Renal cortical epithelial cell (primary cell): ENCODE results near the gene FAM117B. TPM values are rescaled to one million over a fixed set of nuclear protein-coding genes. Genes with fewer than 3 reads are reported as not detected.
"Not testable (repeated sequence)": the region's sequence is repeated elsewhere in the genome, so short reads cannot be mapped to it uniquely, and the experiment has no call there.

ENCODE experiments used
- DNase-seq: peaks from one replicate; pipeline ENCODE4 v3.0.0-alpha.2; 2011; ENCODE audit warnings: low read depth
- total RNA-seq: library from RNA; depleted of rRNA; stranded (reverse); fragments of >200 nt; gene quantifications from 2 replicates; pipeline ENCODE4 v1.2.3, GENCODE V29; 2014

FAM117B gene
- total RNA-seq, 1 donor from 2014 or later = 11.1 TPM

- DNase-seq = no peak
Measured at GRCh38 chr2:202638721-202639120, 4.0 kb downstream of the FAM117B start.

- peak; percentile 33 for DNase-seq
Measured at GRCh38 chr2:202639231-202639630, 4.5 kb downstream of the FAM117B start.

- DNase-seq = no peak
Measured at GRCh38 chr2:202642567-202642966, 7.8 kb downstream of the FAM117B start.

GRCh38 chr2:202643012-202643858 is 8.5 kb downstream of the FAM117B start:
- peak; percentile 32 for DNase-seq

GRCh38 chr2:202652119-202652518 is 17.4 kb downstream of the FAM117B start:
- DNase-seq = no peak

GRCh38 chr2:202653890-202654289 is 19.1 kb downstream of the FAM117B start:
- DNase-seq = no peak

- DNase-seq = no peak
Measured at GRCh38 chr2:202657876-202658275, 23.1 kb downstream of the FAM117B start.

- no peak for DNase-seq
Measured at GRCh38 chr2:202660796-202661195, 26.0 kb downstream of the FAM117B start.

GRCh38 chr2:202669841-202670240 is 35.1 kb downstream of the FAM117B start:
- DNase-seq = no peak

- no peak for DNase-seq
Measured at GRCh38 chr2:202671317-202672035, 36.7 kb downstream of the FAM117B start.

- DNase-seq = not testable (repeated sequence)
Measured at GRCh38 chr2:202675097-202675496, 40.3 kb downstream of the FAM117B start.

GRCh38 chr2:202679980-202680379 is 45.2 kb downstream of the FAM117B start:
- DNase-seq = no peak

- no peak for DNase-seq
Measured at GRCh38 chr2:202680512-202680911, 45.7 kb downstream of the FAM117B start.

- no peak for DNase-seq
Measured at GRCh38 chr2:202681688-202682205, 47.0 kb downstream of the FAM117B start.

GRCh38 chr2:202682274-202682673 is 47.5 kb downstream of the FAM117B start:
- no peak for DNase-seq

GRCh38 chr2:202687276-202687675 is 52.5 kb downstream of the FAM117B start:
- DNase-seq = no peak

GRCh38 chr2:202689459-202689858 is 54.7 kb downstream of the FAM117B start:
- DNase-seq = no peak

GRCh38 chr2:202689898-202690297 is 55.1 kb downstream of the FAM117B start:
- no peak for DNase-seq

- DNase-seq = no peak
Measured at GRCh38 chr2:202690321-202690900, 55.6 kb downstream of the FAM117B start.

GRCh38 chr2:202693503-202693902 is 58.7 kb downstream of the FAM117B start:
- DNase-seq = no peak

- DNase-seq = no peak
Measured at GRCh38 chr2:202695166-202695565, 60.4 kb downstream of the FAM117B start.
